HG03565 (cell line): ENCODE measurements around the gene EGR1.

Experiments used
- ATAC-seq: cut with Tn5 transposase; IDR thresholded peaks from one replicate; pipeline ENCODE4 v1.9.1; 2021; ENCODE audit warnings: mild to moderate bottlenecking, moderate library complexity; ENCODE audit not compliant: unreplicated experiment

Gene EGR1

GRCh38 chr5:138452720-138453119, 12.6 kb upstream of the EGR1 start:
- no peak for ATAC-seq

GRCh38 chr5:138453590-138453989, 11.7 kb upstream of the EGR1 start:
- ATAC-seq = no peak

GRCh38 chr5:138454121-138454520, 11.2 kb upstream of the EGR1 start:
- ATAC-seq = no peak

DNA sequence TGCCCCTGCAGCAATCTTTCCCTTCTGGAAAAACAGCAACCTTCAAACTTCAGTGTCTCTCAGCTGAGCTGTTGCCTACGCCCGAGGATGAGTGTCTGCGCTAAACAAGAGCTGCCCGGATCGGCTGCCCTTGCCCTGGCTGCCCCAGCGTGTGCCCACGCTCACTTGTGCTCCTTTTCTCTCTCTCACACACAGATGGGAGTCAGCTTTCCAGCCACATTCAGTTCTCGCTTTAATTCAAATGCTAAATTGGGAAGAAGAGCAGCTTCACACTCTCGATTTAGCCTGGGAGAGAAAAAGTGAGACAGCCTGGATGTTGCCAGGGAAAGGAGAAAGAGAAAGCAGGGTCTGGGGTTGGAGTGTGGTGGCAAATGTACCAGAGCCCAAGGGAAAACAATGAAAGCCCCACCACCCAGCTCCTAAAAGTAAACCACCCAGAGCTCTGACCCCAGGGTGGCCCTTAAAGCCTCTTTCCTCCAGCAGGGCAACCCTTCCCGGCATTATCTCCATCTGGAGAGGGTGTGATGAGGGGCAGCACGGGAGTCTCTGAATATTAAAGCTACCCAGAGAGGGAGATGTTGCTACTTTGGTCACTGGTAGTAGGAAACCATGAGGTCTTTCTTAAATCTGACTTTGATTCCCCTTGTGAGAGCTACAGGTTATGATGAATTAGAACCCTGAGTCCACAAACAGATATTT, 9.9 kb upstream of the EGR1 start:
- no peak for ATAC-seq

- ATAC-seq = no peak
Observed at GRCh38 chr5:138457531-138458275, 7.6 kb upstream of the EGR1 start.

DNA sequence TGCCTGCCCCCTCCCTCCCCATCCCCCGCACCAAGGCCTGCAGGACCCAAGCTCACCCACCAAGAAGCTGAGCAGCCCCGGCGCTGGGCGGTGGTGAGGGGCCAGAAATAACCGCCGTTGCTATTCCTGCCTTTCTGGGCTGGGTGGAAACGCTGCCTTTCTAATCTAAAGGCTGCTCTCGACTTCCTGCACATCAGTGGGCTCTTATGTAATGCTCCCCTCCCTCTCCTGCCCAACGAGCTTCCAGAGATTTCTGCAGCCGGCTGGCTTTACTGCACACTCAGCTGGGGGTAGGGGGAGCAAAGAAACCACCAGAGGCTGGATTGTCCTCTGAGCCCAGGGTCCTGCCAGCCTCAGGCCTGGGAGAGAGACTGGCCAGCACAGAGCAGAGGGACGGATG, 6.9 kb upstream of the EGR1 start:
- no peak for ATAC-seq

DNA sequence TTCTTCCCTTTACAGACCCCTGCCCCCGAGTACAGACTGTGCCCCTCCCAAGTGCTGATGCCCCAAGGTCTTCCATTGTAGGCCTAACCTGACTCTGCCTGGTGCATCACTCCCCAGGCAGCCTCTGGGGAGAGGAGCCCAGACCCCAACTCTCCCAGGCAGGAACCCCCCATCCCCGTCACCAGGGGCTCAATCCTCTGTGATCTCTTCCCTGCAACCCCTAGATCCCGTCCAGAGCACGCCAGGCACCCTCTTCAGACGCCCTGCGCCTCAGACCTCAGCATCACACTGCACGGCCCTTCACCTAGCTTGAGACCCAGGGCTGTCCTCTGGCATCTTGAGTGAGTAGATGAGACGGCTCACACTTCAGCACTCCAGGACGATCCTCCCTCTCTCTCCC, 6.4 kb upstream of the EGR1 start:
- no peak for ATAC-seq

GRCh38 chr5:138459311-138459933, 5.9 kb upstream of the EGR1 start:
- no peak for ATAC-seq

- no peak for ATAC-seq
Observed at GRCh38 chr5:138460032-138460693, 5.1 kb upstream of the EGR1 start.

GRCh38 chr5:138461343-138462125, 3.7 kb upstream of the EGR1 start:
- no peak for ATAC-seq

DNA sequence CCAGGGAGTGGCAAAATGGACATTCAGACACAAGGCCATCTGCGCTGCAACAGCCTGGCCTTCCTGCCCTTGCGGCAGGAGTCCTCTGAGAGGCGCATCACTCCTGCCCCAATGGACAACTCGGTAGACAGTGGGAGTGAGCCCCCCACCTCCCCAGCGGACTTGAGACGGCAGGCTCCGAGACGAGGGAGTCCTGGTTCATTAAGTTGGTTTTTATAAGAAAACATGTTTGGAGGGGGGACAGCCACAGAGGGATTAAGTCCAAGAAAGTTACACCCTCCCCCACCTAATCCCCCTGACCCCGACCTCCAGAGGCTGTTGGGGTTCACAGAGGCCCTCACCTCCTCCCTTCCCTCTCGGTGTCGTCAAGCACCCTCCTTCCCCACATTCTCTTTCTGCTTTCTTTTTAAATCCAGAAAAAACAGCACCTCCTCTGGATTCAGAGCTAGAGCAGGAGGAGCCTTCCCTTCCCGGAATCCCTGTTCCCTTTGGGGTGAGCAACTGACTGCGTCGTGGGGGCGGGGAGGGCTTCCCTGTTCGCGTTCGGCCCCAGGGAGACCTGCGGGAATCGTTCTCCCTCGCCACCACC, 1.8 kb upstream of the EGR1 start:
- no peak for ATAC-seq

DNA sequence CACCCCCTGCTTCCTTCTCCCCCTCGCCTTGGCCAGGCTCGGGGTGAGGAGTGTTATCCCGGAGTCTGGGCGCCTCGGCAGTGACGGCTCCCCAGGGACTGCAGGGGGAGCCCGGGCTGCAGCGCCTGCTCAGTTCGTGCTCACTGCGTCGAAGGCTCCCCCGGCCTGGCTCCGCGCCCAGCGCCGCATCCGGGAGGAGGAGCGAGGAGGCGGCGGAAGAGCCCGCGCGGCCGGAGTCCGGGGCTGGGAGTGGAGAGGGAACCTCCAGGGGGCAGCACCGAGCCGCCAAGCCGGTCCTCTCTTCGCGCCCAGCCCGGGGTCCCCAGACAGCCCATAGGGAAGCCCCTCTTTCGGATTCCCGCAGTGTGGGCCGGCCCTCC, 1.3 kb upstream of the EGR1 start:
- ATAC-seq = peak; percentile 48

GRCh38 chr5:138464388-138465260, 655 bp upstream of the EGR1 start:
- peak; percentile 57 for ATAC-seq

GRCh38 chr5:138466125-138466899, 1.0 kb downstream of the EGR1 start:
- ATAC-seq = no peak

- no peak for ATAC-seq
Observed at GRCh38 chr5:138466900-138467710, 1.8 kb downstream of the EGR1 start.

- ATAC-seq = no peak
Observed at GRCh38 chr5:138467711-138468132, 2.4 kb downstream of the EGR1 start.

DNA sequence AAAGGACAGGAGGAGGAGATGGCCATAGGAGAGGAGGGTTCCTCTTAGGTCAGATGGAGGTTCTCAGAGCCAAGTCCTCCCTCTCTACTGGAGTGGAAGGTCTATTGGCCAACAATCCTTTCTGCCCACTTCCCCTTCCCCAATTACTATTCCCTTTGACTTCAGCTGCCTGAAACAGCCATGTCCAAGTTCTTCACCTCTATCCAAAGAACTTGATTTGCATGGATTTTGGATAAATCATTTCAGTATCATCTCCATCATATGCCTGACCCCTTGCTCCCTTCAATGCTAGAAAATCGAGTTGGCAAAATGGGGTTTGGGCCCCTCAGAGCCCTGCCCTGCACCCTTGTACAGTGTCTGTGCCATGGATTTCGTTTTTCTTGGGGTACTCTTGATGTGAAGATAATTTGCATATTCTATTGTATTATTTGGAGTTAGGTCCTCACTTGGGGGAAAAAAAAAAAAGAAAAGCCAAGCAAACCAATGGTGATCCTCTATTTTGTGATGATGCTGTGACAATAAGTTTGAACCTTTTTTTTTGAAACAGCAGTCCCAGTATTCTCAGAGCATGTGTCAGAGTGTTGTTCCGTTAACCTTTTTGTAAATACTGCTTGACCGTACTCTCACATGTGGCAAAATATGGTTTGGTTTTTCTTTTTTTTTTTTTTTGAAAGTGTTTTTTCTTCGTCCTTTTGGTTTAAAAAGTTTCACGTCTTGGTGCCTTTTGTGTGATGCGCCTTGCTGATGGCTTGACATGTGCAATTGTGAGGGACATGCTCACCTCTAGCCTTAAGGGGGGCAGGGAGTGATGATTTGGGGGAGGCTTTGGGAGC, 3.1 kb downstream of the EGR1 start:
- ATAC-seq = no peak
